Tibial nerve (tissue), 4 donors: ENCODE measurements around the gene FOXF1. TPM values are rescaled to one million over a fixed set of nuclear protein-coding genes. Genes with fewer than 3 reads are reported as not detected.
A peak's percentile ranks its signal among the peaks of the same experiment; 100 is the strongest.

Source experiments
- DNase-seq, 2 donors: peaks; one replicate each; pipeline ENCODE4 v3.0.0-alpha.2; 2019; ENCODE audit warnings: low spot score in 2 of 2
- H3K27ac ChIP-seq, 4 donors: fragments of 200-600 bp; sonication (generic) in 3 of 4; one replicate each; pipeline ENCODE4 v1.5.1; 2017 to 2019; ENCODE audit warnings: mild to moderate bottlenecking in 1 of 4
- H3K27me3 ChIP-seq, 2 donors: fragments of 200-600 bp; sonication (generic) in 1 of 2; one replicate each; pipeline versions ENCODE4 v1.5.1 to v1.6.0; 2017 to 2019
- H3K36me3 ChIP-seq, 3 donors: fragments of 200-600 bp; sonication (generic); one replicate each; pipeline ENCODE4 v1.5.1; 2018 to 2019
- H3K4me1 ChIP-seq, 4 donors: fragments of 200-600 bp; sonication (generic) in 3 of 4; one replicate each; pipeline ENCODE4 v1.5.1; 2017 to 2019
- H3K4me3 ChIP-seq, 4 donors: fragments of 200-600 bp; sonication (generic) in 3 of 4; one replicate each; pipeline ENCODE4 v1.5.1; 2017 to 2019; ENCODE audit warnings: mild to moderate bottlenecking in 1 of 4, moderate library complexity in 1 of 4
- H3K9me3 ChIP-seq, 4 donors: fragments of 200-600 bp; sonication (generic) in 3 of 4; one replicate each; pipeline ENCODE4 v1.5.1; 2017 to 2019
- CTCF ChIP-seq, 5 experiments: fragments of 200-600 bp in 3 of 5; fragments of 450-650 bp in 2 of 5; sonication (generic) in 3 of 5; IDR thresholded peaks; one replicate each; pipeline ENCODE4 v1.5.1; 2016 to 2019; ENCODE audit warnings: antibody characterized with exemption in 5 of 5, mild to moderate bottlenecking in 3 of 5, moderate library complexity in 2 of 5
- EP300 ChIP-seq, 2 donors: sonication (generic); formaldehyde crosslinking; IDR thresholded peaks; one replicate each; pipeline ENCODE4 v1.6.1; 2017; ENCODE audit warnings: antibody characterized with exemption in 2 of 2, mild to moderate bottlenecking in 1 of 2
- POLR2A ChIP-seq, 2 donors: fragments of 450-650 bp; IDR thresholded peaks; one replicate each; pipeline ENCODE4 v1.6.1; 2017; ENCODE audit warnings: antibody characterized with exemption in 2 of 2, mild to moderate bottlenecking in 2 of 2, moderate library complexity in 2 of 2
- WGBS, 2 donors: methylation state at CpG; one replicate each; pipeline ENCODE4 v1.1.5; 2018; 5-methylcytosine and 5-hydroxymethylcytosine counted together
- total RNA-seq, 4 donors: library from RNA; depleted of rRNA; stranded (reverse); fragments of >200 nt; gene quantifications; one replicate each; pipeline ENCODE4 v1.1.0, GENCODE V29; 2016

Gene FOXF1
- total RNA-seq, 4 donors from 2014 or later: 0.21 TPM; not detected in 3

- WGBS, 2 donors: 20 to 22% methylated on average over 10 of the region's 10 CpGs
- no peak for DNase-seq
- H3K4me1 ChIP-seq: peaks cover 0 to 68% (median 13%) of the 10 kb centered on the region in 4 donors
- H3K4me3 ChIP-seq: no peak overlapping the region
- H3K27me3 ChIP-seq: peaks cover 0 to 100% of the 10 kb centered on the region in 2 donors
- H3K9me3 ChIP-seq: no peaks in the 10 kb centered on the region
- no peaks in the 10 kb centered on the region for H3K36me3 ChIP-seq
- TF ChIP-seq EP300 (IDR thresholded peaks at IDR 0.05) (no peak), POLR2A (IDR thresholded peaks at IDR 0.05) (no peak), CTCF (IDR thresholded peaks at IDR 0.05) (no peak)
- H3K27ac ChIP-seq: no peak overlapping the region
Measured at GRCh38 chr16:86495357-86495701, 15.0 kb upstream of the FOXF1 start.

GRCh38 chr16:86495756-86496261, 14.5 kb upstream of the FOXF1 start:
- Histone ChIP-seq H3K27ac (no peak overlapping the region), H3K4me1 (peaks cover 0 to 64% (median 12%) of the 10 kb centered on the region in 4 donors), H3K27me3 (peaks cover 0 to 100% of the 10 kb centered on the region in 2 donors), H3K36me3 (no peaks in the 10 kb centered on the region), H3K9me3 (no peaks in the 10 kb centered on the region), H3K4me3 (no peak overlapping the region)
- TF ChIP-seq POLR2A (IDR thresholded peaks at IDR 0.05): no peak
- no peak for TF ChIP-seq CTCF (IDR thresholded peaks at IDR 0.05)
- TF ChIP-seq EP300 (IDR thresholded peaks at IDR 0.05): no peak
- DNase-seq: no peak
- WGBS, 2 donors: 11 to 26% methylated on average over 11 to 16 of the region's 16 CpGs

- 5 to 7% methylated on average over 20 to 25 of the region's 34 CpGs for WGBS, 2 donors
- H3K4me3 ChIP-seq: no peak overlapping the region
Measured at GRCh38 chr16:86496262-86496928, 13.9 kb upstream of the FOXF1 start.

GRCh38 chr16:86496929-86497461, 13.3 kb upstream of the FOXF1 start:
- Histone ChIP-seq H3K27ac (peak overlapping the region in 1 of 4 donors; percentile 24), H3K27me3 (peaks cover 0 to 100% of the 10 kb centered on the region in 2 donors), H3K4me1 (peaks cover 0 to 54% (median 7%) of the 10 kb centered on the region in 4 donors), H3K36me3 (no peaks in the 10 kb centered on the region), H3K4me3 (peak overlapping the region in 1 of 4 donors; percentile 5), H3K9me3 (no peaks in the 10 kb centered on the region)
- TF ChIP-seq POLR2A (IDR thresholded peaks at IDR 0.05): no peak
- no peak for TF ChIP-seq CTCF (IDR thresholded peaks at IDR 0.05)
- TF ChIP-seq EP300 (IDR thresholded peaks at IDR 0.05): no peak
- WGBS, 2 donors: 3 to 11% methylated on average over 32 to 45 of the region's 45 CpGs
- DNase-seq: no peak

More at GRCh38 chr16:86496262-86496928, 13.9 kb upstream of the FOXF1 start:
- Histone ChIP-seq H3K27me3 (peaks cover 0 to 100% of the 10 kb centered on the region in 2 donors), H3K4me1 (peaks cover 0 to 58% (median 10%) of the 10 kb centered on the region in 4 donors), H3K36me3 (no peaks in the 10 kb centered on the region), H3K27ac (peak overlapping the region in 1 of 4 donors; percentile 24), H3K9me3 (no peaks in the 10 kb centered on the region)
- no peak for DNase-seq
- TF ChIP-seq EP300 (IDR thresholded peaks at IDR 0.05) (no peak), CTCF (IDR thresholded peaks at IDR 0.05) (no peak), POLR2A (IDR thresholded peaks at IDR 0.05) (no peak)

- Histone ChIP-seq H3K9me3 (no peaks in the 10 kb centered on the region), H3K4me1 (peaks cover 0 to 48% (median 6%) of the 10 kb centered on the region in 4 donors), H3K36me3 (no peaks in the 10 kb centered on the region), H3K4me3 (peak overlapping the region in 1 of 4 donors; percentile 5), H3K27me3 (peaks cover 0 to 100% of the 10 kb centered on the region in 2 donors), H3K27ac (peak overlapping the region in 1 of 4 donors; percentile 24)
- no peak for TF ChIP-seq EP300 (IDR thresholded peaks at IDR 0.05)
- DNase-seq: no peak
- 2 to 4% methylated on average over 10 to 33 of the region's 44 CpGs for WGBS, 2 donors
Measured at GRCh38 chr16:86497551-86498021, 12.7 kb upstream of the FOXF1 start.
